PFSK-1 (cell line): ENCODE results near the gene CEP192.

Experiments
- FOXP2 ChIP-seq: optimal IDR thresholded peaks from 2 replicates; pipeline ENCODE3; 2011; ENCODE audit warnings: borderline replicate concordance, control low read depth, inconsistent platforms; ENCODE audit not compliant: insufficient read depth; ENCODE audit errors: extremely low read length, extremely low read depth
- POLR2AphosphoS5 ChIP-seq: IDR thresholded peaks from 2 replicates; pipeline ENCODE4 v1.6.1; 2012; ENCODE audit warnings: low read depth, mild to moderate bottlenecking, control low read depth, low read length, moderate library complexity
- REST ChIP-seq, 2 experiments: IDR thresholded peaks; 2 replicates each; pipeline versions ENCODE4 v1.6.1 to v1.8.0; 2011 to 2012; ENCODE audit warnings: low read depth in 2 of 2, low read length in 2 of 2, control low read depth in 1 of 2, inconsistent platforms in 1 of 2, mild to moderate bottlenecking in 1 of 2, moderate library complexity in 1 of 2; ENCODE audit not compliant: insufficient read depth in 1 of 2
- SIN3A ChIP-seq: IDR thresholded peaks from 2 replicates; pipeline ENCODE4 v1.6.1; 2012; ENCODE audit warnings: mild to moderate bottlenecking, low read length, moderate library complexity, borderline replicate concordance; ENCODE audit not compliant: insufficient read depth
- TAF1 ChIP-seq: IDR thresholded peaks from 2 replicates; pipeline ENCODE4 v1.6.1; 2012; ENCODE audit warnings: low read length, control low read depth, borderline replicate concordance; ENCODE audit not compliant: insufficient read depth

GRCh38 chr18:13107074-13107473, 115.9 kb downstream of the CEP192 start:
- no peak for TF ChIP-seq REST (IDR thresholded peaks at IDR 0.05; ENCODE audit: insufficient read depth in 1 of 2, low read depth in 2 of 2, low read length in 2 of 2)
- no peak for TF ChIP-seq POLR2AphosphoS5
- TF ChIP-seq TAF1: no peak
- no peak for TF ChIP-seq FOXP2
- TF ChIP-seq SIN3A: no peak
